Measurements from ENCODE around the gene UBE2E2.

DNA sequence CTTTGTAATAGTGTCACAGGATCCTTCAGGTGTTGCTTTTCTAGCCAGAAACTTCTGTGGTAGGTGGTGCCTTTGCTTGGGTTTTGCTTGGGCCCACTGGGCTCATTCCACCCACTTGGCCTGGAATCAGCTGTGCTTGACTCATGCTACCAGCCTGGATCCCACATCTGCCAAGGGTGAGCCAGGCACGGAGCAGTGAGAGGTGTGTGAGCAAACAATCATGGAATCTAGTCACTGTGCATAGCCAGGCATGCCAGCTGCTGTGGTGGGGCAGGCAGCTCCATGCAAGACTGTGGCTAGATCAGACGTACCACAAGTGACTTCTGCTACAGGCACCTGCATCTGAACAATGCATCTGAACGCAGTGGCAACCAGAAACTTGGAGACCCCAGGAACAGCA, 275.9 kb downstream of the UBE2E2 start:
- no peak for TF ChIP-seq EZH2 (IDR thresholded peaks at IDR 0.05; ENCODE audit: low read length)
- TF ChIP-seq, protein P1, sequence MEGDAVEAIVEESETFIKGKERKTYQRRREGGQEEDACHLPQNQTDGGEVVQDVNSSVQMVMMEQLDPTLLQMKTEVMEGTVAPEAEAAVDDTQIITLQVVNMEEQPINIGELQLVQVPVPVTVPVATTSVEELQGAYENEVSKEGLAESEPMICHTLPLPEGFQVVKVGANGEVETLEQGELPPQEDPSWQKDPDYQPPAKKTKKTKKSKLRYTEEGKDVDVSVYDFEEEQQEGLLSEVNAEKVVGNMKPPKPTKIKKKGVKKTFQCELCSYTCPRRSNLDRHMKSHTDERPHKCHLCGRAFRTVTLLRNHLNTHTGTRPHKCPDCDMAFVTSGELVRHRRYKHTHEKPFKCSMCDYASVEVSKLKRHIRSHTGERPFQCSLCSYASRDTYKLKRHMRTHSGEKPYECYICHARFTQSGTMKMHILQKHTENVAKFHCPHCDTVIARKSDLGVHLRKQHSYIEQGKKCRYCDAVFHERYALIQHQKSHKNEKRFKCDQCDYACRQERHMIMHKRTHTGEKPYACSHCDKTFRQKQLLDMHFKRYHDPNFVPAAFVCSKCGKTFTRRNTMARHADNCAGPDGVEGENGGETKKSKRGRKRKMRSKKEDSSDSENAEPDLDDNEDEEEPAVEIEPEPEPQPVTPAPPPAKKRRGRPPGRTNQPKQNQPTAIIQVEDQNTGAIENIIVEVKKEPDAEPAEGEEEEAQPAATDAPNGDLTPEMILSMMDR (optimal IDR thresholded peaks at IDR 0.05 in 1 of 3, IDR thresholded peaks at IDR 0.05 in 1 of 3, conservative IDR thresholded peaks at IDR 0.05 in 1 of 3; ENCODE audit: extremely low read depth in 1 of 3, insufficient read depth in 2 of 3, low read length in 3 of 3) = no peak

Data from keratinocyte (primary cell).